ENCODE measurements around the gene ZNF618.

The ZNF618 gene

DNA sequence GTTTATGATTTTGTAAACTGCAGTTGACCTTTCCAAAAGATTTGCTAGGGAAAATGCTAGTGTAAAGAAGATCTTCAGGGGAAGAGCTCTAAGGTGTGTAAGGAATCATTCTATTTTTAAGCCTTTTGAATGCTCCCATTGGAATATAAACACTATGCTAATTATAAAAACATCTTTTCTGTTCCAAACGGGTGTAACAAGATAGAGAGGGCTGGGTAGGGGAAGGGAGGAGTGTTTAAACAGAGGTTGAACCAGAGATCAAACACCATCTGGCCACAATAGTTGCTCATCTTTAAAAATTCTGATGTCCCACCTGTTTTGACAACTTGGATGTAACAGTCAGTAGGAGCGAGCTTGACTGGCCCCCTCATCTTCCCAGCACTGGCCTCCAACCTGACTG is 38.4 kb downstream of the ZNF618 start:
- DNase-seq, result no peak

DNA sequence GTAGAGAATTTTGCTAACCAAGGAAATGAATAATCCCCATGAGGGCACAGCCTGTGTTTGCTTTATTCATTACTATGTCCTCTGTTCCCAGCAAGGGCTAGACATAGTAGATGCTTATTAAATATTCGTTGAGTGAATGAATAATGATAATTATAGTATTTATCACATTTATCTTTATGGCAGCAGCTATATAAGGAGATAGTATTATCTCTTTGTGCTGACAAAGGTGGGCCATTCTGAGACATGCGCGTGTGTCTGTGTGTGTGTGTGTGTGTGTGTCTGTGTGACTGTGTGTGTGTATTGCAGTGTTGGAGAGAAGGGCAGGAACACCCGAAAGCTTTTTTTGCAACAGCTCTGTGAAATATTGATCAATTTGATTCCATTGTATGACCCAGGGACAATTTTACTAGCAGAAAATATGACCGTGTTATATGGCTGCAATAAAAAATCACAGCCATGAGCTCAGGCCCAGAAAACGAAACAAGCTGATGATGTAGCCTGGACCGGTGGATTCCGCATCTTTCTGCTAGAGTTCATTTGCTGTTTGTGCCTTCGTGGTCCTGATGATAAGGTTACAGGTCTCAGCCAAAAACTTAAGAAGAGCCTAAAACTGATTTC is 39.8 kb downstream of the ZNF618 start:
- DNase-seq, result no peak

DNA sequence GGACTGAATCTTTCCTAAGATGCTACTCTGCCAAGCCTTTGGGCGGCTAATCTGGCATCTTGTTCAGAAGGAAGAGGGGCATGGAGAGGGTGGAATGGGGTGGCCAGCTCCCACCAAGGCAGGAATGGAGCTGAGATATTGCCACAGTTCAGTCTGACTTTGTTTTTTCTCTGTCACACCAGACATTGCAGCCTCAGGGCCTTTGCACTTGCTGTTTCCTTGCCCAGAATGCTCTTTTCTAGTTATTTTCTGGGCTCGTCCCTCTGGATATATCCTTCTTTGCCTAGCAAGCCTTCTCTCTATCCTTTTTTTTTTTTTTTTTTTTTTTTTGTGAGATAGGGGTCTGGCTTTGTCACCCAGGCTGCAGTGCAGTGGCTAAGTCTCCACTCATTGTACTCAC is 40.8 kb downstream of the ZNF618 start:
- DNase-seq, result no peak

DNA sequence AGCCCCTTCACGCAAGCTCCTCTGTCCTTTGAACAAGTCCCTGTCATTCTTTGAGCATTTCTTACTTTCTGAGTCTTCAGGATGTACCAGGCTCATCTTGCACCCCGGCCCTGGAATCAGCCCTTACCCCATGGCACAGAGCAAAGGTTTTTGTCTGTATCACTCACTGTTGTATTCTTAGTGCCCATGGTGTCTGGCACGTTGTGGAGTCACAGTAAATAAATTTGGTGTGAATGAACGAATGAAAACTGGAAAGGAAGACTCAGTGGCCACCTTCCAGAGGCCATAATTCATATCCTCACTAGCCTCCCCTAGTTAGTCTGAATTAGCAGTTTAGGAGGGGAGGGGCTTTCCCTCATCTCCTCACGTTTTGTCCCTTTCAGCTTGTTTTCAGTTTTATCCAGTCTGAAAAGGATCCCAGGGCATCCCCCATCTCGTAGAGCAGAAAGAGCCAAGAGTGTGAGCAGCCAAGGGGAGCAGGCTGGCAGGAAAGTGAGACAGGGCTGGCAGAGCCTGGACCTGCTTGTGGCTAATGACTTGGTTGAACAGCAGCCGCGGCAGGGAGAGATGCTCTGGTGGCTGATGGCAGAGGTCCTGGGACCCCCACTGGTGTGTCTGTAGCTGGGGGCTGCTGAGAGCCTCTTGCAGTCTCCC is 42.7 kb downstream of the ZNF618 start:
- no peak for DNase-seq

DNA sequence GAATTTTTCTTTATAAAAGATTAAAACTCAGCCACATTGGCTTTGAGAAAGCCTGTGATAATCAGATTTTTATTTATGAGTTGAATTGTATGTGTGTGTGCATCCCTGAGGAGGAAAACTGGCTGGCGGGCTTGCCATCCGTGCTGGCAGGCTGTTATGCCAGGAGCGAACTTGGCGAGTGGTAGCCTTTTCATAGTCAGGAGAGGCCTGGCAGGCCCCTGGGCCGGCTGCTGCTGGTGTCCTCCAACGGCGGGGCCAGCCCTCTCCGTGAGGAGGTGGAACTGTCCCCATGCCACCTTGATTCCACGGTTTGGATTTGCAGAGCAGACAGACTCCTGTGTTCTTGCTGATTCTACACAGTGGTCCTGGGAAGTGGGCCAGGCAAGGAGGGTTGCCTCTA is 43.3 kb downstream of the ZNF618 start:
- no peak for DNase-seq

DNA sequence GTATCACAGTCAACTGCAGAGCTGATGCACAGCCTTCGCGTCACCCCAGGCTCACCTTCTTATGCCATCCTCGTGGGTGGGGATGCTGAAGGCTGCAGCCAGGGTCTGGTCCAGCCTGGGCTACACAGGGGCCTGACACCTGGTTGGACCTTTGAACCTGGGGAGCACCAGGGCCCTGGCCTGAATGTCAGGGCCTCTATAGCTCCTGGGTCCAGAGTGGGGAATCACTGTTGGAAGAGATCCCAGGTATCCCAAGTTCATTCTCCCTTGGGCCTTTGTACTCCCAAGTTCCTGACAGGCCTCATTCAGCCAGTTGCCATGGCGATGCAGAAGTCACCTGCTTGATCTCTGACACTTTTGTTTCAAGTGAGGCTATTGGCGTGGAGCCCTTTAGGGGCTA is 43.8 kb downstream of the ZNF618 start:
- no peak for DNase-seq

DNA sequence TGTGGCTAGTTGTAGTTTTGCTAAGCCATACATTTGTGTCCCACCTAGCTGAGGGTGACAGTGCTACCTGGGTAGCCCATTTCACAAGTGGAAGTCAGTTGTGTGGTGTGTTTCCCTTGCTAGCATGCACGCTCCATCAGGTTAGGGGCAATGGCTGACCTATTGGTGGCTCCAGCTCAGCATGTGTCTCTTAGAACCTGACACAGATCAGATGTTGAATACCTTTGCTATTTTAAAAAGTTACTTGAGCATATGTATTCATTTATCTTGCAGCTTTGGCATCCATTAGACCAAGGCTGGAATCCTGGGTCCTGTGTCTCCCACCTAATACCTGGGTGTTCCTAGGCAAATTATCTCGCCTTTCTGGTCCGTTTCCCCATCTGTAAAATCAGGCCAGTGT is 44.8 kb downstream of the ZNF618 start:
- DNase-seq, result no peak

DNA sequence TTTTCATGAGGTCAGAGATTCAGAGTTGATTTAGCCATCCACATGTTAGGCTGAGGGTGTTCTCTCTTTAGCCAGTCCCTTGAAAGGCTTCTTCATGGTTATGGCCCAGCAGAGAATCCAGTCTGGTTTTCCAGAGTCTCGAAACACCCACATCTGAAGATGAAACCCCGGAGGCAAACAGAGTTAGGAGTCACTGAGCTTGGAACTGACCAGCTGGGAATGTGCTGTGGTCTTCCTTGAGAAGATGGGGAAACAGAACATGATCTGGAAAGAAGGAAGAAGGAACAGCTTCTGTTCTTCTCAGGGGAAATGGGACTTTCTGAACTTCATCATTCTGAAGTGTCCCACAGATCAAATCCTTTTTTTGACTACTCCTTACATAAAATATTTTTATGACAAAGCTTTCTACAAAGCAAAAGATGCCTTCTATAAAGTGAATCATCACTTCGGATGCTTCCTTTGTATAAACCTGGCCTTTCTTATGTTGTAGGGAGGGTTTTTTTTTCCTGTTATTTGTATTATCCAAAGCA is 45.4 kb downstream of the ZNF618 start:
- DNase-seq, result no peak

DNA sequence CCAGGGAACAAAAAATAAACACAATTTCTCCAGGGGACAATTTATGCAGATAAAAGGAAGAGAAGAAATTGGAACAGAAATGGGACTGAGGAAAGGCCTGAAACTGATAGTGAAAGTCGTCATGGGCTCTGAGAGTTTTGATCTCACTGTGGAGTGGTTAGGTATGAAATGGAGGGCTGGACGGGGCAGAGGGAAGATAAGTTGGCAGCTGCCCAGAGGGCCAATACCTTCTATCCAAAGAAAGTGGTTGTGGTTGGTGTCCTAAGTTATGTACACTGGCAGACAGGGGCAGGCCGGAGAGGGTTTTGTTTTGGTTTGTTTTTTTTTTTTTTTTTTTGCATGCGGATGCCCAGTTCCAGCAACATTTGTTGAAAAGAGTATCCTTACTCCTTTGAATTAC is 46.1 kb downstream of the ZNF618 start:
- no peak for DNase-seq

DNA sequence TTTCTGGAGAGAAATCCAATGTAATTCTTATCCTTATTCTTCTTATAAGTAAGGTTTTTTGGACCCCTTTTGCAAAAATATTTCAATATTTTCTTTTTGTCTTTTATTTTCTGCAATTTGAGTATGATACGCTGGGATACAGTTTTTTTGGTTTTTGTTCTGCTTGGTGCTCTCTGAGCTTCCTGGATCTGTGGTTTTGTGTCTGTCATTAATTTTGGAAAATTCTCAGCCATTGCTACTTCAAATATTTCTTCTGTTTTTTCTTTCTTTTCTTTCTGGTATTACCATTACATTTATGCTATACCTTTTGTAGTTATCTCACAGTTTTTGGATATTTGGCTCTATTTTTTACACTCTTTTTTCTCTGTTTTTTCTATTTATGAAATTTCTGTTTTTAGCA is 50.1 kb downstream of the ZNF618 start:
- no peak for DNase-seq

DNA sequence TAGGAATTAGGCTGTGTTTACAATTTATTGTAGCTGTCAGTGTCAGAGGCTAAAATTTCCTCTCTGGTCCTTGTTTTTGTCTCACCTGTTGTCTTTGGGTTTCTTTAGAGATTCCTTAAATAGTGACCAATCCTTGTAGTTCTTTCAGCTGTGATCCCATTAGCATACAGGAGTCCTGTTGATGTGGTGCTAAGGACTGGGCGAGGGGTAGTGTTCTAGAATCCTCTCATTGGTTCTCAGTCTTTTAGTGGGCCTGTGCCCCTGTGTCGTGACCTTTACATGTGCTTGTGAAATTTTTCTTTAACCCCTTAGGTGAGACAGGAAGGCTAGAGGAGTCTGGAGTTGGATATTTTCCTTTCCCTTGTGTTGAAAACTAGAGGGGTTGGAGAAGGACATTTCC is 51.2 kb downstream of the ZNF618 start:
- no peak for DNase-seq

DNA sequence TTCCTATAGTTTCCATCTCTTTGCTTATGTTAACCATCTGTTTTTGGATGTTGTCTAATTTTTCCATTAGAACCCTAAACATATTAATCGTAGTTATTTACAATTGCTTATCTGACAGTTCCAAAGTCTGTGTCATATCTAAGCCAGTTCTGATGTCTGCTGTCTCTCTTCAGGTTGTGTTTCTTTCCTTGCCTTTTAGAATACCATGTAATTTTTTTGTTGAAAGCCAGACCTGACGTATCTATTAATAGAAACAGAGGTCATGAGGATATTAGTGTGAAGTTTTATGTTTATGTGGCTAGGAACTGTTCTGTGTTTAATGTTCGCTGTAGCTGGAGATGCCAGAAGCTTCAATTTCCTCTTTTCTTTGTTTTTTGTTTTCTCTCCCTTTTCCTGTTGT is 52.2 kb downstream of the ZNF618 start:
- no peak for DNase-seq

DNA sequence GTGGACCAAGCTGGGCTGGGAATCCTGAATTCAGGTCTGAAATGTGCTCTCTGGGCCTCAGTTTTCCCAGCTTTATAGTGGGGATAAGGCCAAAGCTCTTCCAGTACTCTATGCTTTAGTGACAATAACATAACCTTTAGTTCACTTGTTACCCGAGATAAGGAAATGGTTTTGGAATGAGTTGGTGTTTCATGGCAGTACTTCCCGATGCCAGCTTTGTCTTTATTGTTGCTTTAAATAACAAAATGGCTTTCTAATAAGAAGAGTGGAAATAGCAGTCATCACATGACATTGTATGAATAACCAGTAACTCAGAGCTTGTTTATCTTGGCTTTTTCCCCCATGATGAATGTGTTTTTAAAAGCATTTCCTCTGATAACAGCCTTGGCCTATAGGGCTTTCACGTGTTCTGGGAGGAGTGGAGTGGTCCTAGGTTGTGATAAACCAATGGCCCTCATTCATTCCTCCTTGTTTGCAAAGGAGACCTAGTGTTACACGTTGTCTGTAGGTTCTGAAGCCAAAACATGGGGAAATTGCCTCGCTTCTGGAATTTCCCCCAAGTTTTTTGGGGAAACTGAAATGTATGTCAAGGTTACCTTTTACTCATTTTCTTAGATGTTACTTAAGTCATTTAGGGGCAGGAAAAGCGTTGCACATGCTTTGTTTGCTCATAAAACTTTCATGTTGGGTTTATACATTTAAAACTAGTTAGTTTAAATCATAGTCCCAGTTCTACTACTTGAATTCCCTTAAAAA is 53.7 kb downstream of the ZNF618 start:
- DNase-seq, result no peak

DNA sequence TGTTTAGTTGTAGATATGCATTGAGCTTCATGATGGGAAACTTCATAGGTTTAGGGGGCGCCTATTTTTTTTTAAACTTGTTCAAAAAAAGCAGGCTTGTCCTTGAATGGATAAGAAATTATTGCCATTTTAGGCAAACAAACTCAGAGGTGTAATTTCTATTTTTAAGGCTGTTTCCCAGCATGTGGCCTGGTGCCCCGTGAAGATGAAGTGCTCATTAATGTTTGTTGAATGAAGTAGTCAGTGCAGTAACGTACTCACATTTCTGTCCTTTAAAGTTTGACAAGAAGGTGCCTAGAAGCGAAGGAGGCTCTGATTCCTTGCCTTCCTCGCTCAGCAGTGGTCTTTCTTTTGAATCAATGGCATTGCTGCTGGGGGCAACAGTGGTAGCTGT is 54.3 kb downstream of the ZNF618 start:
- no peak for DNase-seq

DNA sequence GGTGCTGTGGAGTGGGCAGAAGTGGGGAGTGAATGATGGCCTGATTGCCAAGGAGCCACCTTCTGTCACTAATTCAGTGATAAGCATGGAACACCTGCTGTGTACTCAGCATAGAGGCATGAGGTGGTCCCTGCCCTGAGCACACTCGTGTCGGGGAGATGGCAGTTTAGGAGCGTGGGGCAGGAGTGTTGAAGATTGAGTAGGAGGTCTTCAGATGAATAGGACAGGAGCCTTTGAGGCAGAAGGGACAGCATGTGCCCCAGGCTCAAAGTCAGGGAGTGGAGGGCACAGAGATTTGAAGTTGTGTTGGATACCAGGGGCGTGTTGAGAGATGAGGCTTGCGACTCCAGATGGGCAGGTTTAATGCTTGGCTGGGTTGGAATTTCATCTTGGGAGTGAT is 55.0 kb downstream of the ZNF618 start:
- DNase-seq, result no peak

DNA sequence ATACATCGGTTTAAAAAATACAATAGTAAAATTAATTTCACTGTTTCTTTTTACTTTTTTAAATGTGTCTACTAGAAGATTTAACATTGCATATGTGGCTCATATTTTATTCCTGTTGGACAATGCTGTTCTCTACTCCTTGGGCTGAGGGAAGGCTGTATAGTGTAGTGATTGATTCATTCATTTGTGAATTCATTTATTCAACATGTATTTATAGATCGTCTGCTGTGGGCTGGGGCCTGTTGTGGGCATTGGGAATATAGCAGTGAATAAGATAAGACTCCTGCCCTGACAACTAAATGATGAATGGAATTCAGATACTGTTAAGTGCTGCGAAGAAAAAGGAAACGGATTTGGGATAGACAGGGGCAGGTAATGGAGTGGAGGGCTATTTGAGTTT is 55.7 kb downstream of the ZNF618 start:
- DNase-seq, result no peak

DNA sequence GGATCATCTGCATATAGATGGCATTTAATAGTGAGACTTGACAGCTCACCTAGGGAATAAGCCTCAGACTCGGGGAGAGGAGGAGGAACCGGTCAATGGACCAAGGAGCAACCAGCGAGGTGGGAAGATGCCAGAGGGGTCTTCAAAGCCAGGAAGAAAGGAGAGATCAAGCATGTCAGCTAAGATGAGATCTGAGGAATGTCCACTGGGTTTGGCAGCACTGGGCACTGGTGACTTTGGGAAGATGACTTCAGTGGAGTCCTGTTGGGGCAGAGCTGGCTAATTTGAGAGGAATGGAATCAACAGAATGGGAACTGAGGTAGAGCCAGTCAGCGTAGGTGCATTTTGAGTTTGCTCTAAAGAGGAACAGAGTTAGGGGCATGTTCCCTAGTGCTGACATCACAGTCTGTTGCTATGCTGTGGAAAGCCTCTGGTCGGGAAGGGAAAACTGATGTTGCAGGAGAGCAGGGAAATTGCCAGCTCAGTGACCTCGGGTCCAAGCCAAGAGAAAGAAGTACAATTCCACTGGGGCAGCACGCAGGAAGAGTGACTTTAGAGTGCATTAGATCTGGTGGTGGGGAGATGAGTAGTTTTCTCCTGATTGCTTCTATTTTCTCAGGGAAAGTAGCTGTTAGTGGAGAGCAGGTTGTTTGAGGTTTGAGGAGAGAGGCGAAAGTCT is 56.9 kb downstream of the ZNF618 start:
- DNase-seq, result no peak

DNA sequence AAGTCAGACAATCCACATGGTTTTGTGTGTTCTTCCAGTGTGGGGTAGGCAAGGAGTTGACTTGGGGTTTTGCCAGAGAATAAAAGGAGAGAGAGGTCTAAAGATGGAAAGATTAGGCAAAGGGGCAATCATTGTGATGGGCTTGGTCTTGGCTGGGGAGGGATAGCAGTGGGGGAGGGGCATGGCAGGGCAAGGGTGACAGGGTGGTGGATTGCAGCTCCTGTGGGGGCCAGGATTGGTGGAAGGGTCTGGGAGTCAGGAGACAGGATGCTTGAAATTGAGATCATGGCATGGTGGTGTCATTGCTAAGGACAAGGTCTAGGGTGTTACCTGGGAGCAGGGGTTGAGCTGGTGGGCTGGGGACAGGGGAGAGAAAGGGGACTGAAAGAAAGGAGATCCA is 57.6 kb downstream of the ZNF618 start:
- DNase-seq, result no peak

DNA sequence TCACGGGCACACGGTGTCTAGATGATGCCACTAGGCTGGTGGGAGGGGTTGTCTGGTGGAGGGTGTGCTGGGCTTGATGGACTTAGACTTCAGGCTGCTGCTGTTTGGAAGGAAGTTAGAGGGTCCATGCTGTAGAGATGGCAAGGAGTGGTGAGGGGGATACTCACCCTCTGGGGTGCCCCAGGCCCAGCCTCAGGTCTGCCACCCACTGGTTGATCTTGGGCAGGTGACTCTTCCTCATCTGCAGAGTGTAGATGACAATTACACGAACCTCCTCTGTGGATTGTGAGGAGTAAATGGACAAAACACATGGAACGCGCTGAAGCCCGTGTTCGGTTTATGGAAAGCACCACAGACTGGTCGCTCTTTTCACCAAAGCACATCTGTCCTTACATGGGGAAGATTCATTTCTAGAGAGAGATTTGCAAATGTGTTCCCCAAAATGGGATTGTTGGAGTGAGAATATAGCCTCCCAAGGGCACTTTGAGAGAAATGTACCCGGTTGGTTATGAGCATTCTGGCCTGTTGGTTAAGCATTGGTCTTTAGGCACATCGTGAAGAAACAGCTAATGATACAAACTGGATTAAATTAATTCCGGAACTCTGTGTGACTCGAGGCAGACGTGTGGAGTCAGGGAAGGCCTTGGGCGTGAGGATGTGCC is 58.2 kb downstream of the ZNF618 start:
- DNase-seq, result no peak

DNA sequence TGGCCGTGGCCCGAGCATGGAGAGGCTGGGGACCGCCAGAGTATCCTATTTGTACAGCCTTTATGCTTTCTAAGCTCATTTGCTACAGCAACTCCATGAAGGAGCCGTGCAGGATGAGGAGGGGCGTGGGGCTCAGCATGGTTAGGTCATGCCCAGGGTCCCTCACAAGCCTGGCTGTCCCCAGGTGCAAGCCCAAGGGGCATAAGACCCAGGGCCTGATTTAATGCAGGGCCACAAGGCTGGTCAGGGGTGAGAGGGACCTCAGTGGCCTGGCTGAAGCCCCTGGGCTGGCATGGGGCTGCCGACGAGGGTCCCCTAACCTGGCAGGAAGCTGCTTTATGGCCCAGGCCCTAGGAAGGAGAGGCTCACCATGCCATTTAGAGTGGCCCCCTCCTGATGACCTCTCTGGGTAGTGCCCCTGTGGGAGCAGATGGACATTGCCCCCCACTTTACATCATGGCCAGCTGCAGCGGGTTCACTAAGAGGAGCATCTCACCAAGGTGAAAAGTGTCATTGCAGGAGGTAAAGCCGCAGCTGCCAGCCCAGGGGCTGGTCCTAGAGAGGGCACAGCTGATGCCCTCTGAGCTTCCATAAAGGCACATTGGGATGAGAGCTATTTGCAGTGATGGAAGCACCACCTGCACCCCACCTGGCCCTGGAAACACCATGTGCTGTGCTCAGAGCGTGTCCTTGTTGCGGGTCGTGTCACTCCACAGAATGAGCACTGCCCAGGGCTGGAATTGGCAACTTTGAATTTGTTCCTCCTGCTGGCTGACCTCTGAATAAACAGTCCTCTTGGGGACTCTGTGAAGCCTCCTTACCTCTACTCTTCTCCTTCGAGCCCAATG is 58.9 kb downstream of the ZNF618 start:
- no peak for DNase-seq

DNA sequence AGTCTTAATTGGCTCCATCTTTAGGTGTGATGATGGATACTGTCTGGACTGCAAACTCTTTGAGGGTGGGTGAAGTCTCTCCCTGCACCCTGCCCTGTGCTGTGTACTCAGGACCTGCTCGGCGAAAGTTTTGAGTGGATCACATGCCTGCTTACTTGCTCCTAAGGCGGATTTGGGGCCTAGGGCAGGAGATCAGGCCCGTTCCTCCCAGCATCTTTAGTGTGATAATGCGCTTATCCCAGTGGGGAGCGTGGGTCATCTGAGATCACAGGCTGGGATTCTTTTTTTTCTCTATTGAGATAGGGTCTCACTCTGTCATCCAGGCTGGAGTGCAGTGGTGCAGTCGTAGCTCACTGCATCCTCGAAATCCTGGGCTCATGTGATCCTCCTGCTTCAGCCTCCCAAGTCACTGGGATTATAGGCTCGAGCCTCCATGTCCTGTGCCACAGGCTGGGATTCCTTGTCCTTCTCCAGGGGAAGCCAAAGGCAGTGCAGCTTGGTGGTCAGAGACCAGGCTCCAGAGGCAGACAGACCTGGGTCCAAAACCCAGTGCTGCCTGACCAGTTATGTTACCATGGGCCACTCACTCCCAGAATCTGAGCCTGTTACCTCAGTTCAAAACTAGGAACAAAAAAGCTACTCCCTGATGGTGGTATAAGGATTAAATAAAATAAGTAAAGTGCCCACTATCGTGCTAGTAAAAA is 59.7 kb downstream of the ZNF618 start:
- DNase-seq, result no peak
